C4-2B (cell line): ENCODE results near the gene ETV6.

ENCODE experiments used
- ZFX ChIP-seq: fragments of 450-650 bp; IDR thresholded peaks from 2 replicates; pipeline ENCODE4 v1.6.1; 2017
- TF ChIP-seq, protein P1 (sequence below): fragments of 450-650 bp; conservative IDR thresholded peaks from 2 replicates; pipeline ENCODE4 v1.5.1; 2017; ENCODE audit warnings: mild to moderate bottlenecking

DNA sequence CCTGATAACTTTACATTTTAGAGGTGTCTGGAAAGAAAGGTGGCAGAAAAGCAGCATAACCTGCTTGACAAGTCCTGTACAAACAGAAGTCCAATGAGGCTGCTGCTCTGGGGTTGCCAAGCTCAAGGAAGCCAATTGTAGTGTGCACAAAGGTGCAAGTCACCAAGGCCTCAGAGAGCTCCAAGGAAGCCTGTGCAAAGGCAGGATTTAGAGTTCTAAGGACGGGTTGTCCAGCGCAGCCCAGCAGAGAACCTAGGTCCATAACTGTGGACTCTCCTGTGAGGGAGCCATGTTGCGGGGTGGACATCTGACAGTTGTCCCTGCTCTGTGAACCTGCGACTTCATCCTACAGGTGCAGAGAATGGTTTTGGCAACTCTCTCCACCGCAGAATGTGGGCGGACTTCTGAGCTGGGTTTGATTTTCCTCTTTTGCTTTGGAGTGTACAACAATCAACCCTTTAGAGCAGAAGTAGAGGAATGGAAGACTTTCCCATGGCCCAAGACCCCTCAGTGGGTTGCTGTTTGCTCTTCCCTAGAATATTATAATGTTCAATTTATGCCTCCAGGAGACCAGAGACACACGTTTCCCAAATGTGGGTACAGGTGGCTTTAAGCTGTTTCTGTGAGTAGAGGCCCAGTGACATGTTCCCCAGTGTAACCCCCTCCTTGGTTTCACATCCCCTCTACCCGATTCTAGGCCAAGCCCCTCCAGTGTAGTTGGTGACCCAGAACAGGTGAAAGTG, 81.0 kb downstream of the ETV6 start:
- TF ChIP-seq, protein P1, sequence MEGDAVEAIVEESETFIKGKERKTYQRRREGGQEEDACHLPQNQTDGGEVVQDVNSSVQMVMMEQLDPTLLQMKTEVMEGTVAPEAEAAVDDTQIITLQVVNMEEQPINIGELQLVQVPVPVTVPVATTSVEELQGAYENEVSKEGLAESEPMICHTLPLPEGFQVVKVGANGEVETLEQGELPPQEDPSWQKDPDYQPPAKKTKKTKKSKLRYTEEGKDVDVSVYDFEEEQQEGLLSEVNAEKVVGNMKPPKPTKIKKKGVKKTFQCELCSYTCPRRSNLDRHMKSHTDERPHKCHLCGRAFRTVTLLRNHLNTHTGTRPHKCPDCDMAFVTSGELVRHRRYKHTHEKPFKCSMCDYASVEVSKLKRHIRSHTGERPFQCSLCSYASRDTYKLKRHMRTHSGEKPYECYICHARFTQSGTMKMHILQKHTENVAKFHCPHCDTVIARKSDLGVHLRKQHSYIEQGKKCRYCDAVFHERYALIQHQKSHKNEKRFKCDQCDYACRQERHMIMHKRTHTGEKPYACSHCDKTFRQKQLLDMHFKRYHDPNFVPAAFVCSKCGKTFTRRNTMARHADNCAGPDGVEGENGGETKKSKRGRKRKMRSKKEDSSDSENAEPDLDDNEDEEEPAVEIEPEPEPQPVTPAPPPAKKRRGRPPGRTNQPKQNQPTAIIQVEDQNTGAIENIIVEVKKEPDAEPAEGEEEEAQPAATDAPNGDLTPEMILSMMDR: no peak
- no peak for TF ChIP-seq ZFX
